B cell (primary cell): Measurements from ENCODE around the gene MRPL55. TPM values are rescaled to one million over a fixed set of nuclear protein-coding genes. Genes with fewer than 3 reads are reported as not detected.

Experiments
- ATAC-seq: fragments of 200-7000 bp; cut with Tn5 transposase; one replicate; pipeline ENCODE4 v1.10.0; 2021; ENCODE audit warnings: low read depth, mild to moderate bottlenecking, moderate number of reproducible peaks, moderate library complexity
- CTCF ChIA-PET: fragments of 350-600 bp; sonication (Branson Sonifier 250); formaldehyde crosslinking; loops from one replicate; lab custom pipeline; 2021; ENCODE audit warnings: antibody characterized with exemption, inconsistent platforms; lab: Charles Lee
- POLR2A ChIA-PET: fragments of 350-600 bp; sonication (Branson Sonifier 250); formaldehyde crosslinking; loops from one replicate; lab custom pipeline; 2021; ENCODE audit warnings: antibody characterized with exemption; lab: Charles Lee
- DNase-seq: peaks from one replicate; pipeline ENCODE4 v3.0.0; 2013
- H2AFZ ChIP-seq: 2 replicates; pipeline ENCODE4 v1.6.1; 2012; ENCODE audit warnings: mild to moderate bottlenecking, low read depth, low read length; ENCODE audit not compliant: insufficient read depth, poor library complexity, severe bottlenecking
- H3K27ac ChIP-seq, 2 donors: 1 replicate in 1 of 2; 2 replicates in 1 of 2; pipeline ENCODE4 v1.5.1; 2012 to 2013; ENCODE audit warnings: low read length in 2 of 2, mild to moderate bottlenecking in 2 of 2, moderate library complexity in 1 of 2
- H3K27me3 ChIP-seq, 4 experiments: fragments of 200-600 bp in 1 of 4; sonication (generic) in 1 of 4; replicated peaks in 1 of 4; 1 replicate in 2 of 4; 2 replicates in 2 of 4; pipeline versions ENCODE4 v1.6.1 to v1.7.0; 2013 to 2016; ENCODE audit warnings: low read length in 3 of 4, mild to moderate bottlenecking in 2 of 4, mixed read lengths in 1 of 4, moderate library complexity in 1 of 4; ENCODE audit not compliant: insufficient read depth in 4 of 4, control insufficient read depth in 3 of 4; ENCODE audit errors: control extremely low read depth in 1 of 4
- H3K36me3 ChIP-seq, 2 experiments: replicated peaks in 1 of 2; 1 replicate in 1 of 2; 2 replicates in 1 of 2; pipeline versions ENCODE4 v1.6.1 to v1.7.1; 2013; ENCODE audit warnings: low read length in 1 of 2; ENCODE audit not compliant: insufficient read depth in 2 of 2, control insufficient read depth in 1 of 2; ENCODE audit errors: control extremely low read depth in 1 of 2, extremely low read depth in 1 of 2
- H3K4me1 ChIP-seq, 2 donors: fragments of 200-600 bp in 1 of 2; sonication (generic) in 1 of 2; 1 replicate in 1 of 2; 2 replicates in 1 of 2; pipeline versions ENCODE4 v1.5.1 to v1.6.1; 2013 to 2017; ENCODE audit warnings: low read length in 2 of 2; ENCODE audit not compliant: control insufficient read depth in 2 of 2, insufficient read depth in 2 of 2
- H3K4me2 ChIP-seq: replicated peaks from 2 replicates; pipeline ENCODE3; 2012; ENCODE audit warnings: mild to moderate bottlenecking, low read depth, low read length; ENCODE audit not compliant: poor library complexity, severe bottlenecking
- H3K4me3 ChIP-seq, 5 experiments: fragments of 200-600 bp in 1 of 5; sonication (generic) in 1 of 5; 1 replicate in 3 of 5; 2 replicates in 2 of 5; pipeline versions ENCODE4 v1.5.1 to v1.7.0; 2011 to 2016; ENCODE audit warnings: low read length in 4 of 5, mild to moderate bottlenecking in 4 of 5, low read depth in 2 of 5, control low read depth in 1 of 5, moderate library complexity in 1 of 5; ENCODE audit not compliant: insufficient read depth in 1 of 5; ENCODE audit errors: control extremely low read depth in 1 of 5, extremely low read depth in 1 of 5
- H3K79me2 ChIP-seq: fragments of 200-600 bp; sonication (generic); one replicate; pipeline ENCODE4 v1.6.0; 2016; ENCODE audit warnings: low read length; ENCODE audit not compliant: control insufficient read depth, insufficient read depth
- H3K9ac ChIP-seq: fragments of 200-600 bp; sonication (generic); 2 replicates; pipeline ENCODE4 v1.6.1; 2017; ENCODE audit warnings: mild to moderate bottlenecking, low read length, moderate library complexity
- H3K9me3 ChIP-seq, 3 donors: one replicate each; pipeline versions ENCODE4 v1.6.1 to v1.7.1; 2013; ENCODE audit warnings: low read length in 2 of 3; ENCODE audit not compliant: control insufficient read depth in 2 of 3, insufficient read depth in 1 of 3; ENCODE audit errors: control extremely low read depth in 1 of 3
- H4K20me1 ChIP-seq: 2 replicates; pipeline ENCODE4 v1.6.0; 2012; ENCODE audit warnings: mild to moderate bottlenecking, low read length; ENCODE audit not compliant: insufficient read depth, control insufficient read depth, poor library complexity, severe bottlenecking
- H3K27ac Mint-ChIP-seq: one replicate; pipeline ENCODE4 v1.8.0; 2021; ENCODE audit warnings: mixed read lengths
- H3K27me3 Mint-ChIP-seq: one replicate; pipeline ENCODE4 v1.8.0; 2021; ENCODE audit warnings: mixed read lengths
- H3K4me1 Mint-ChIP-seq: one replicate; pipeline ENCODE4 v1.8.0; 2021; ENCODE audit warnings: mixed read lengths
- H3K4me3 Mint-ChIP-seq: one replicate; pipeline ENCODE4 v1.8.0; 2021; ENCODE audit warnings: mixed read lengths
- H3K9me3 Mint-ChIP-seq: one replicate; pipeline ENCODE4 v1.8.0; 2022; ENCODE audit warnings: mixed read lengths; ENCODE audit not compliant: insufficient read depth
- CTCF ChIP-seq: fragments of 200-600 bp; IDR thresholded peaks from one replicate; pipeline ENCODE4 v1.8.0; 2022; ENCODE audit warnings: antibody characterized with exemption, mild to moderate bottlenecking
- EZH2 ChIP-seq: IDR thresholded peaks from 2 replicates; pipeline ENCODE4 v1.6.1; 2012; ENCODE audit warnings: borderline replicate concordance, low read depth, mild to moderate bottlenecking, moderate library complexity, low read length; ENCODE audit not compliant: insufficient read depth, poor library complexity, severe bottlenecking
- WGBS: methylation state at CpG from one replicate; pipeline ENCODE4 v1.1.5; 2013; ENCODE audit warnings: missing lambda C conversion rate; ENCODE audit not compliant: insufficient coverage; 5-methylcytosine and 5-hydroxymethylcytosine counted together
- intact Hi-C: fragments of 100-400 bp; cut with micrococcal nuclease; formaldehyde crosslinking; loops from one replicate; pipeline ENCODE4 v1.10.0; 2022
- polyA plus RNA-seq: library from polyadenylated mRNA; depleted of rRNA; stranded (reverse); fragments of >200 nt; gene quantifications from 2 replicates; pipeline ENCODE4 v1.2.3, GENCODE V29; 2012
- total RNA-seq, 2 donors: library from RNA; stranded (reverse); fragments of 120-200 nt in 1 of 2; gene quantifications; 1 replicate in 1 of 2; 2 replicates in 1 of 2; pipeline versions ENCODE4 v1.2.3 to v1.2.4, GENCODE V29; 2013 to 2022

The MRPL55 gene
- total and polyA plus RNA-seq, 2 donors (not counting 1 experiment from before 2014, with no cell fraction given) = 38.9 to 297 TPM

GRCh38 chr1:228154021-228154669, 45.0 kb upstream of the MRPL55 start:
- no peak overlapping the region for H3K4me2 ChIP-seq
- no peak overlapping the region for H2AFZ ChIP-seq
- ChIA-PET POLR2A (no interaction called here), CTCF (interaction anchor here (0.7 kb wide), 1 partner anchor 11 kb away, joined by 3 read pairs; the partner anchor contains the start of gene IBA57)
- DNase-seq (no peak), ATAC-seq (no peak)
- no peak overlapping the region for H3K27ac ChIP-seq
- intact Hi-C loops = no loop called here
- 95% methylated on average over 3 of the region's 11 CpGs for WGBS
- TF ChIP-seq EZH2 (no peak), CTCF (no peak)
- peaks cover 0 to 3% of the 10 kb centered on the region in 2 donors for H3K4me1 ChIP-seq
- H3K36me3 ChIP-seq = no peaks in the 10 kb centered on the region
- Mint-ChIP-seq H3K27me3 (no peaks in the 10 kb centered on the region), H3K4me3 (no peak overlapping the region), H3K4me1 (no peaks in the 10 kb centered on the region), H3K27ac (no peak overlapping the region), H3K9me3 (no peaks in the 10 kb centered on the region)
- H3K9ac ChIP-seq = no peak overlapping the region
- no peak overlapping the region for H3K4me3 ChIP-seq
- H3K27me3 ChIP-seq = peaks cover 0 to 16% (median 0%) of the 10 kb centered on the region in 4 experiments
- H3K9me3 ChIP-seq = peaks cover 0 to 2% (median 0%) of the 10 kb centered on the region in 3 donors
- H3K79me2 ChIP-seq = no peaks in the 10 kb centered on the region
- peaks cover 10% of the 10 kb centered on the region for H4K20me1 ChIP-seq

- no peak overlapping the region for H3K9ac ChIP-seq
- CTCF ChIA-PET = no interaction called here
- peaks cover 0 to 2% (median 0%) of the 10 kb centered on the region in 3 donors for H3K9me3 ChIP-seq
- Mint-ChIP-seq H3K4me1 (no peaks in the 10 kb centered on the region), H3K27ac (no peak overlapping the region), H3K27me3 (no peaks in the 10 kb centered on the region), H3K4me3 (no peak overlapping the region), H3K9me3 (no peaks in the 10 kb centered on the region)
- H3K79me2 ChIP-seq = no peaks in the 10 kb centered on the region
- DNase-seq (no peak), ATAC-seq (no peak)
- POLR2A ChIA-PET = no interaction called here
- TF ChIP-seq CTCF (no peak), EZH2 (no peak)
- H4K20me1 ChIP-seq = peaks cover 23% of the 10 kb centered on the region
- peaks cover 0 to 14% (median 0%) of the 10 kb centered on the region in 4 experiments for H3K27me3 ChIP-seq
- H2AFZ ChIP-seq = no peak overlapping the region
- peaks cover 0 to 3% of the 10 kb centered on the region in 2 donors for H3K4me1 ChIP-seq
- H3K4me2 ChIP-seq = no peak overlapping the region
- intact Hi-C loops = no loop called here
- no CpG with 5 or more reads among the region's 3 CpGs for WGBS
- H3K36me3 ChIP-seq = peaks cover 0 to 12% of the 10 kb centered on the region in 2 experiments
- H3K4me3 ChIP-seq = no peak overlapping the region
- H3K27ac ChIP-seq = no peak overlapping the region
Observed at GRCh38 chr1:228152918-228153258, 43.8 kb upstream of the MRPL55 start.
